ENCODE results near the gene HOXC12. TPM values are rescaled to one million over a fixed set of nuclear protein-coding genes. Genes with fewer than 3 reads are reported as not detected.
A peak's percentile ranks its signal among the peaks of the same experiment; 100 is the strongest.

HOXC12 gene
- total and polyA plus RNA-seq, 2 of the 8 experiments (the other 6 are each of a cell fraction or from before 2014, with no cell fraction given), result not detected

GRCh38 chr12:53935383-53936341, 19.0 kb upstream of the HOXC12 start (continued):
- TF ChIP-seq GTF2F1 (IDR thresholded peaks at IDR 0.05; ENCODE audit: borderline replicate concordance, low read depth, low read length), result no peak
- peak; percentile 89 for TF ChIP-seq RNF2 (IDR thresholded peaks at IDR 0.05; ENCODE audit: borderline replicate concordance, low read depth, low read length, missing control alignments, poor library complexity, severe bottlenecking)
- TF ChIP-seq SP4 (IDR thresholded peaks at IDR 0.05; ENCODE audit: low read length), result no peak
- TF ChIP-seq SAP30 (IDR thresholded peaks at IDR 0.05; ENCODE audit: insufficient read depth, insufficient replicate concordance, low read length), result no peak
- TF ChIP-seq, protein P1, sequence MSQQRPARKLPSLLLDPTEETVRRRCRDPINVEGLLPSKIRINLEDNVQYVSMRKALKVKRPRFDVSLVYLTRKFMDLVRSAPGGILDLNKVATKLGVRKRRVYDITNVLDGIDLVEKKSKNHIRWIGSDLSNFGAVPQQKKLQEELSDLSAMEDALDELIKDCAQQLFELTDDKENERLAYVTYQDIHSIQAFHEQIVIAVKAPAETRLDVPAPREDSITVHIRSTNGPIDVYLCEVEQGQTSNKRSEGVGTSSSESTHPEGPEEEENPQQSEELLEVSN (IDR thresholded peaks at IDR 0.05), result no peak
- TF ChIP-seq MAFK (IDR thresholded peaks at IDR 0.05; ENCODE audit: low read depth, low read length), result no peak
- no peak for TF ChIP-seq SIX5 (IDR thresholded peaks at IDR 0.05; ENCODE audit: low read depth, low read length)
- TF ChIP-seq TBP (IDR thresholded peaks at IDR 0.05; ENCODE audit: low read depth, low read length), result no peak
- TF ChIP-seq ZNF274 (IDR thresholded peaks at IDR 0.05; ENCODE audit: borderline replicate concordance, extremely low read depth, low read length), result no peak
- TF ChIP-seq POU5F1 (IDR thresholded peaks at IDR 0.05; ENCODE audit: low read depth, low read length), result no peak
- no peak for TF ChIP-seq ATF2 (IDR thresholded peaks at IDR 0.05; ENCODE audit: low read length)
- no peak for TF ChIP-seq KDM4A (IDR thresholded peaks at IDR 0.05; ENCODE audit: low read depth, low read length, severe bottlenecking)
- TF ChIP-seq SP1 (IDR thresholded peaks at IDR 0.05; ENCODE audit: low read depth, low read length), result no peak

Data from H1 (cell line).